ENCODE data around the gene FAM156A.
"Not testable (repeated sequence)": the region's sequence is repeated elsewhere in the genome, so short reads cannot be mapped to it uniquely, and the experiment has no call there.

FAM156A gene, protein sequence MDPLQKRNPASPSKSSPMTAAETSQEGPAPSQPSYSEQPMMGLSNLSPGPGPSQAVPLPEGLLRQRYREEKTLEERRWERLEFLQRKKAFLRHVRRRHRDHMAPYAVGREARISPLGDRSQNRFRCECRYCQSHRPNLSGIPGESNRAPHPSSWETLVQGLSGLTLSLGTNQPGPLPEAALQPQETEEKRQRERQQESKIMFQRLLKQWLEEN

DNA sequence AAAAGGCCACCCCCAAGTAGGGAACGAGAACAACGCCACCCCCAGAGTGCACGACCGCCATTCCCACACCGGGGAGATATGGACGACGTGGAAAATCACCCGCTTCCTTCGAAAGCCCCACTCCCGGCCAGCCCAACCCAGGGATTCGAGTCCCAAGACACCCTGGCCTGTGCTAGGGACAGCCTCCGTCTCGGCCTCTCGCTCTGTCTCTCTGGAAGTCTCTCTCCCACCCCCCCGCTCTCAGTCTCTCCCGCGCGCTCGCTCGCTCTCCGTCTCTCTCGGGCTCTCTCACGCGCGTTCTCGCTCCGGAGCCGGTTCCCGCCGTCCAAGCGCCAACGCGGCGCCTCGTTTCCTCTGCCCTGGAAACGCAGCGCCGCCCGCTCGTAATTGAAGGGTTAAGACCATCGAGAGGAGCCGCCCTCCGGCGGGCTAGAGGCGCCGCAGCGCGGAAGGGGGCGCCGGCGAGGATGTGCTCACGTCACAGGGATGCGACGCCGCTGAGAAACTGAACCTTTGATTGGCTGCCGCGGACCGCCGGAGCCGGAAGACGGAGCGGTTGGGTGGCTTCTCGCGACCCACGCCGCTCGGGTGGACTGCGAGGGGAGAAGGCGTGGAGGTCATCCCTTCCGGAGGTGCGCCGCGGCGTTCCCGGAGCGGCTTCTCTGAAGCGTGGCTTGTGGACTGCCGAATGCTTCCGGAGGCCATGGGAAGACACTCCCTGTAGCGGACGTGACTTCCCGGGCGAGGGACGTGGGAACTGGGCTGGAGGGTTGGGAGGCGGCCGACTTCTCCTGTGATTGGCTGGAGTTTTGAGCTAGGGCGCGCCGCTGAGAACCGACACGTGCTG, at the start of gene FAM156A:
Gene FAM156A (minus strand): TSS at position 406 of the 847 bp plus-strand sequence. CDS start 9,930 bp downstream, outside the sequence.
- DNase-seq = not testable (repeated sequence)

DNA sequence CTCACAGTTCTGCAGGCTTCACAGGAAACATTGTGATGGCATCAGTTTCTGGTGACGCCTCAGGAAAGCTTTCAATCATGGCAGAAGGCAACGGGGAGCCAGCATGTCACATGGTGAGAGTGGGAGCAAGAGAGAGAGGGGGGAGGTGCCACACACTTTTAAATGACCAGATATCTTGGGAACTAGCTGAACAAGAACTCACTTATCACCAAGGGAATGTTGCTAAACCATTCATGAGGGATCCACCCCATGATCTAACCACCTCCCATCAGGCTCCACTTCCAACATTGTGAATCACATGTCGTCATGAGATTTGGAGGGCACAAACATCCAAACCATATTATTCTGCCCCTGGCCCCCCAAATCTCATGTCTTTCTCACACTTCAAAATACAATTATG, 47.0 kb upstream of the FAM156A start:
- no peak for DNase-seq

DNA sequence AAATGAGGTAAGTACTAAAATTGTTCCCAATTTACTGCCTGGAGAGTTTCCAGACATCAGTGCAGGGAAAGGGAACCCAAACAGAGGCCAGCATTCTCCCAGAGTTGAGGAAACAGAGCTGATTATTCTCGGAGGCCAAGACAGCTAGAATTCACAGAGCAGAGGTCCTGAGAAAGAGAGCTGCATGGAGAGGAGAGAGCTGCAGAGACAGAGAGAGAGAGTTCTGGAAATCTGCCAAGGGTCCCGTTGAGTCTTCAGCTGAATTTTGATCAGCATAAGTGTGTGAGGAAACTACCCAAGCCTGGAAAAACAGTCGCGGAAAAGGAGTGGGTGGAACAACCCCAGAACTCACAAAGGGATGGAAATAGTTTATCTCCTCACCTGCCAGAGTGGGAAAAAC, 46.5 kb upstream of the FAM156A start:
- DNase-seq = no peak

DNA sequence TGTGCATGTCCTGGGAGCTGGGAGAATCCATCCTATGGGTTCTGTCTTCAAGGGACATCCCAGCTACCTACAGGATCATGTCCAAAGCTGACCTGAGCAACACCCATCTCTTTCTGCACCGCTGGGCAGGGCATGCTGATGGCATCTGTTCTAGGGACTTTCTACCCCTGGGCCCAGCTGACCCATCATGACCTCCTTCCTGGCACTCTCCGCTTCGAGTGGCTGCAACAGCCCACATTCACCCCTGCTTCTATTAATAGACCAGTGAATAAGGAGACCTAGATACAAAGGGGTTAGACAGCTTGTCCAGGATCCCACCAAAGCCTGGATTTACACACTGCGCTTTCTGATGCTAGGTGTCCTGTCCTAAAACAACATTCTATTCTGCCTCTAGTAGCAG, 45.7 kb upstream of the FAM156A start:
- no peak for DNase-seq

DNA sequence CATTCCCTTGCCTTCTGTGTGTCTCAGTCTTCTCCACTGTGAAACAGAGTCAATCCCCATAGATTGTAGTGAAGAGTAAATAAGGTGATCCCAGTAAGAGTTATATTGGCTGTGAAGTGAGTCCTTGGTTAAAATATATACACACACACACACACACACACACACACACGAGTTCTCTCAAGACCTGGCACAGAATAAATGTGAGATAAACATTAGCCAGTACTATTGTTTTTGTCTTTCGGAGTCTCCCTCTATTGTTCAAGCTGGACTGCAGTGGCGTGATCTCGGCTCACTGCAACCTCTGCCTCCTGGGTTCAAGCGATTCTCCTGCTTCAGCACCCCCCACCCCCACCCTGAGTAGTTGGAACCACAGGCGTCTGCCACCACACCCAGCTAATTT, 44.8 kb upstream of the FAM156A start:
- DNase-seq = no peak

DNA sequence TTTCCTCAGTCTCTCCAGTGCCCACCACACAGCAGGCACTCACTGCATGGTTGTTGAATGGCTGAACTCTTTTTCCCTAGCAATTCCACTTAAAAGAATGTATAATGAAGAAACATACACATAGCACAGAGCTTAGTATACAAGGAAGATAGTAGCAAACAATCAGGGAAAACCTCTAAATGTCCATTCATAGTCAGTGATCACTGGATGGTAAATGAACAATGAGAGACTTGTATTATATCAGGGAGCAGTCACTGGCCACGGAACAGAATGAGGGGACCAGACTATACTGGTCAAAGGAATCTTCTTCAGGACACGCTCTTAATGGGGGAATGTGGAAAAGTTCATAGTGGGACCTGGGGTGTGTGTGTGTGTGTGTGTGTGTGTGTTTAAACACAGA, 43.6 kb upstream of the FAM156A start:
- DNase-seq = no peak

DNA sequence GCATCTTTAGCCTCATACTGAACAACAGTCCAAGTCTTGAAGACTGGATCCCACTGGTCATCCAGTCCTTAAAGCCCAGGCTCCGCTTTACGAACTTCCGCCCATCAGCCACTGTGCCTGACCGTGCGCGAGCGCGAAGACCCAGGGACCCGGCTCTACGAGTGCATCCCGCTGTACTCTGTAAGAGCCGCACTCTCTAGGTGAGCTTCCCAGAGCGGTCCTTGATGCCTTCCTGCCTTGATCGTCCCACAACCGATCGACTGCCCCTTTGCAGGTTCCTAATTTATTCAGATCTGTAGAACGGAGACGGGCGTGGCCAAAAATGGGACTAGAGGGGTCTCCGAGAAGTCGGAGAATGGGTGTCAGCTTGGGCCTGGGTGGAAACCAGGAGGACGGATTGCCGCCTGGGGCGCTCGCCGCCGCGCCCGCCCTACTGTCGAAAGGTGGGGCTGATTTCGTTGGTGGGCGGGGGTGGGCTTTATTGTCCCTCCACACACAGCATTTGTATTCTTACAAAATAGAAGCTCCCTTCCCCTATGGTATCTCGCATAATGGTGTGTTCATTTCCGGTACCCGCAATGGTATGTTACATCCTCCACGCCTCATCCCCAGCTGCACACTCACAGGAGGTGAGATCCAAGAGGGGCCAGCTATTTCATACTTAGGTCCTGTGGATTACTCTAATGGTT, 42.3 kb upstream of the FAM156A start:
- no peak for DNase-seq

DNA sequence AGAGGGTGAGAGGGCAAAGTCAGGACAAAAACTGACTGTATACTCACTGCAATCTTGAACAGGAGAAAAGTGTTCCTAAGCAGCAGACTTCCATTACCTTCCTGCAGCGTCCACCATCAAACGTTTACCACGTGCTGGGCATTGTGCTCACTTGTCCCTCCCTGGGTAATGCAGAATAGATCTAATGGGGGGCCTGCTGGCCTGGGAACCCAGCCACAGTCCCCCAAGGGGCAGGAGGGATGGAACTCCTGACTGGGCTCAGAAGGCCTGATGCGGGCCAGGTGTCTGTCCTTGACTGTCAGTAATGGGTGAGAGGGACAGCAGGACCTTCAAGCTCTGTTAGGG, 37.6 kb upstream of the FAM156A start:
- no peak for DNase-seq

DNA sequence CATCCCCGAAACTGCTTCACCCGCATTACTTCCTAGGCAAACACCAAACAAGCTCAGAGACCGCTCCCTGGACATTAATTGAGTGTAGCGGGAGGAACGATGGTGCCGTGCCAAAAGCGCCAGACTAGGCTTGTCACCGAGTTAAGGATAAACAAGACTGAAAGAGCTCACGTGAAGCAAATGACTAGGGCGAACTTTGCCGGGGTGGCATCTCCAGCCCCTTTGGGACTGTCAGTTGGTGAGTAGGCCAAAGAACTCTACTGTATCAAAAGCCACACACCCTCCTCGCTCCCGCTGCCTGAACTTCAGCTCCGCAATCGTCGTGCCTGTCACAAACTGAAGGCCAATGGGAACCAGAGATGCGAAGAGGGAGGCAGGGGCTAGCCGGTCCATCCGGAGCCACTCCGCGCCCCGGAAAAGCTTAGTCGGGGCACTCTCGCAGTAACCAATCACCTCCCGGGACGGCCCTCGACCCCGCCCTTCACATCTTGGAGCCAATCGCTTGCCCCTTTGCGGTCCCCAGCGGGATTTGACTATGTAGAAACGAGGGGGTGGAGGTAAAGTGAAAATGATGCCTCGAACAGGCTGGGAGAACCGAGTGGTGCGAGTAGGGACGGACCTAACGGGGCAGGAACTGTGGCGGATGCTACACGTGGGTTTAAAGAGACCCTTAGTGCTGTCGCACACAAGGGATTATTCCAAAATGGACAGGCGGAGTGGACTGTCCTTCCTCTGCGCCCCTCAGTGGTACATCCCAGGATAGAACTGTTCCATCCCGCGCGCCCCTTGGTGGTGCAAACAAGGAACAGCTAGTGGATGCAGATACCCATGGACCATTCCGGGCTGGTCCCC, 37.0 kb upstream of the FAM156A start:
- DNase-seq = peak; percentile 96

DNA sequence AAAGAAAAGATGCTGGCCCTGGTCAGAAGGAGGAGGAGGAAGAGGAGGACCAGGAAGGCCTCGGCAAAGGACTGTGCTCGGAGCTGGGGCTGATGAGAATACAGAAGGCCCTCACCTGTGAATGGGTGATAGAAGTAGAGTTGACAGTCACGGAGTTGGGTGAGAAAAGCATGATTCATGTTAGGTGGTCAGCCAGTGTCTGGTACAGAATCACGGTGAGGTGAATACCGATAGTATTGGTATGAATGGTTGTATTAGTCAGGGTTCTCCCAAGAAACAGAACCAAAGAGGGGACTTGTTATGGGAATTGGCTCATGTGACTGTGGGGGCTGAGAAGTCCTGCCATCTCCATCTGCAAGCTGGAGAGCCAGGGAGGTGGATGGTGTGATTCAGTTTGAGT, 32.5 kb upstream of the FAM156A start:
- DNase-seq = no peak

DNA sequence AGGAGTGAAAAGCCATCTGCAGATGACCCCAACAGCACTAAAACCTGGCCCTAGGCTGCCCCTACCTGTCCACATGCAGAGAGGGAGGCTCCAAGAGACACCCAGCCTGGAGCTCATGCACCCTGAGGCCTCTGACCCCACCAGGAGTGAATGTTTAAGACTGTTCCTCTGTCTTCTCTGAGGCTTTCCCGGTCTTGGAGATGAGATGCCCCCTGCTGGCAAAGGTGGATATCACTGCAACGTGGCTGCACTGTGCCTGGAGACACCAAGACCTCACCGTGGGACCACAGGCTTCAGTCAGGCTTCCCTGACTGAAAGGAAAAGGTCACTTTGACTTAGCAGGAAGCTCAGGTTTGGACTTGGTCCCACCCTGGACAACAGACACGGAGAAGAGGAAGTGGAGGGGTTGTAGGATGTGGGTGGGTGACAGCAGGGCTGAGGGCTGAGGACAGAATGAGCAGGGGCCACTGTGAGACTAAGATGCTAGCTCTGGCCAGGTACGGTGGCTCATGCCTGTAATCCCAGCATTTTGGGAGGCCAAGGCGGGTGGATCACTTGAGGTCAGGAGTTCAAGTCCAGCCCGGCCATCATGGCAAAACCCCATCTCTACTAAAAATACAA, 31.8 kb upstream of the FAM156A start:
- DNase-seq = peak; percentile 58

DNA sequence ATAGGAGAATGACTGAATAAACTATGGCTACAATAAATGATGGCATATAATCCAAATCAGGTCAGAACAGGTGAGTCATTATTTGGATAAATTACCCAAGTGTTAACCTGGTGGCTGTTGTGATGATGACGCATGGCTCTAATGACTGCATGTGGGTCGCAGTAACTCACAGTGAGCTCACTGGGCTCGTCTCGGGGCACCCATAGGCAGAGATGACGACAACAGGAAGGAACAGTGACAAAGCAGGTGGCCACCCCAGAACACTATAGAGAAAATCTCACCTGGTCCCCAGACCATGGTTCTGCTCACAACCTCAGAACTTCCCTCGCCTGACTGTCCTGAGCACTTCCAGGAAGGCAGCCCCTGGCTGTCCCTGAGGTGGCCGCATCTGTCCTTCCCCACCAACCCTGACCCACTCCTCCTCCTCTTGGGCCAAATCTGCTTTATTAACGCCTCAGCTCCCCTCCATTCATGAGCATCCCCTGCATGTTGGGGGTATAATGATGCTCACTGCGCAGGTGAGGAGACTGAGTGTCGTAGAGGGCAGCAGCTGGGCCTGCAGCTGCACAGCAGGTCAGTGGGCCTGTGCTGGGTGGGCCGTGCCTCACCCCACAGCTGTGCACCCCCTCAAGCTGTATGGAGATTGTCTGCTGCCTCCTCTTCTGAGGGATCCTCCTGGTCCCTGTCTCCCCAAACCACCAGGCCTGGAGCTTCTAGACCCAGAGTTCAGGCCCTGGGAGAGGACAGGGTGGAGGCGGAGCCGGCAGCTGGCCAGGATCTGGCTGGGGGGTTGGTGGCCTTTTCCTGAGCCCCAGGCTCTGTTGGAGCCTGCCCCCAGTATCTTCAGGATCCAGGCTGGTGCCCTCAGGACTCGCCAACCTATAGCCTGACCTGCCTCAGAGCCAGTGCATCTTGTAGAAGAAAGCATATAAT, 30.9 kb upstream of the FAM156A start:
- no peak for DNase-seq

DNA sequence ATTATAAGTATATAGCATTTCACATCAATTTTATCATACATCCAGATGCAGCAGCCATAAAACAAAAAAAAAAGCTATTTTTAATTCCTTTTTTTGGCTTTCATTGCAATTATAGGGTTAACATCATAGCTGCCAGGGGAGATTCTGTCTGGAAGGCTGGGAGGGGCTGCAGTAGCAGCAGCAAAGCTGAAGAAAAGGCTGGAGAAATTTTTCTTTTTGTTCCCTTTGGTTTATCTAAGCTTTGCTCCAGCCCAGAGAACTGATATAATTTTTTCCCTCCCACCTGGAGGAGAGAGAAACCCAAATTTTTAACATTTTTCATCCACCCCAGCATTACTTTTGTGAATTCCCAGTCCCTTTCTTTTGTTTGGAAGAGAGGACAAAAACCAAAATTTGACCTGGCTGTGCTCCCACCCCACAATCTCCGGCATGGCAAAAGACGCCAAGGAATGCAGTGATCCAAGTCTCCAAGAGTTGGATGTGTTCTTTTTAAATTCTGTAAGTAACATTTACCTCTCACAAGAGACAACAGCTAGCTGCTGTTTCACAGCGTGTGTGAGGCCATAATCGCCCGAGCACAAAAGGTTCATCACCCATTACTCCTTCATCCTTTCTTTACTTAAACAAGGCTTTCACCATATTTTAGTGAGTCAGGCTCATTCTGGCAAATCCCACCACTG, 25.1 kb upstream of the FAM156A start:
- peak; percentile 34 for DNase-seq

DNA sequence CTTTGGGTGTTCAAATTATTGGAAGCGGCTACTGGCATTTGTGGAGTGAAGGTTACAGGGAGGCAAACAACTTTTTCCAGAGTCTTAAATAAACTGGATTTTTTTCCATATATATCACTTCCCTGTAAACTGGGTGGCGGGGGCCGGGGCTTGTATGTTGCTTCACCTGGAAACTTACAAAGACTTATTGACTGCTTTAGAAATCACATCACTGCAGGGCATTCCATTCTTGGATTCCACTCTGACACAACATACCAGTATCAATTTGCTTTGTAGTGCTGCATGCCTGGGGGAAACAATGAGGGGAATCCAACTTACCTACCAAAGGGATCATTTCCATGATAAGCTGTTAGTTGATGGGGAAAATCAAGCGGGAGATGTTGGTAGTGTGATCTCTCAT, 21.7 kb upstream of the FAM156A start:
- no peak for DNase-seq

DNA sequence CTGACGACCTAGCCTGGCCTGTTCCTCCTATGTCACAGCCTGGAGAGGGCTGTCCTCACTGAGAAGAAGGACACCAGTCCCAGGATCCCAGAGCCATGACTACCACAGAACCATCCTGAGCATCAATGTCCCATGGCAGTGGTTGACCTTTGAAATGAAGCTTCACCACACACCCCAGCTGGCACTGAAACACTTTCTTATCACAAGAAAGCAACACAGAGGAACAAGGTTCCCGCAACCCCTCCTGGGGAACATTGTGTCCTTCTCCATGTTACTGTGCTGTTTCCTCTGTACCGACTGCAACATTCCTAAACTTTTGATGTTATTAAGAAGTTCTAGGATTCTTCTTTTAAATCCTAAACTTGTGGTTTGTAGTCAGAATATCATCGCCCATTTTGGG, 21.2 kb upstream of the FAM156A start:
- no peak for DNase-seq

DNA sequence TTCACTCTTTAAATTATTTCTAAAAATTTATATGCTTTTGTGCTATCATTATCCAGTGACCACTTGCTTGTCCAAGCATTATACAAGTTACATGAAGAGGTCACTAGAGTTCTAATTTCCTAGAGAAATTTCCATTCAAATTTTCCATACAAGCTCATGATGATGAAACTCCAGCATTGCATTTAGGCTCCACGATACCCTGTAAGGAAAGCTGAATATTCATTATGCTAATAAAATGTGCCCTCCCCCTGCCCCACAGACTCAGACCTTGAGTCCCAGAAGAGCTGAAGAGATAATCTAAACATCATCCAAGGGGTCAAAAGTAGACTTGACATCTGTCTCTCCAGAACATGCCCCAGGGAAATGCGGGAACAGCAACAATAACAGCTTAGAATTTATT, 19.6 kb upstream of the FAM156A start:
- no peak for DNase-seq

DNA sequence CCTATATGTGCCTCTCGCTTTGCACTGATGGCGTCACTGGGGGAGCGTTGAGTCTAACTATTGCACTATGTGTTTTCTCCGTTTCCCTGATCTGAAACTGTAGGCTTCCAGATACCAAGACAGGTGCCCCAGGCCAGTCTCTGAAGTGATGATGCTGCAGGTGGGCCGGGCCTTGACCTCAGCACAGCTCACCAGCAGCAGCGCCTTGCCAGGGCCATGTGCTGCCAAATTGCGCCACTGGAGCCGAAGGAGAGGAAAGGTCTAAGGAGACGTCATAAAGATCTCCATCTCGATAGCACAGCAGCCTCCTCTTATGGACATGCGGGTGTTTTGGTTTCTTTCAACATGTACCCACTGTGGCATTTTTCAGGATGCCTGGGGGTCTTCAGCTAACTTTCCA, 17.3 kb upstream of the FAM156A start:
- DNase-seq = not testable (repeated sequence)

DNA sequence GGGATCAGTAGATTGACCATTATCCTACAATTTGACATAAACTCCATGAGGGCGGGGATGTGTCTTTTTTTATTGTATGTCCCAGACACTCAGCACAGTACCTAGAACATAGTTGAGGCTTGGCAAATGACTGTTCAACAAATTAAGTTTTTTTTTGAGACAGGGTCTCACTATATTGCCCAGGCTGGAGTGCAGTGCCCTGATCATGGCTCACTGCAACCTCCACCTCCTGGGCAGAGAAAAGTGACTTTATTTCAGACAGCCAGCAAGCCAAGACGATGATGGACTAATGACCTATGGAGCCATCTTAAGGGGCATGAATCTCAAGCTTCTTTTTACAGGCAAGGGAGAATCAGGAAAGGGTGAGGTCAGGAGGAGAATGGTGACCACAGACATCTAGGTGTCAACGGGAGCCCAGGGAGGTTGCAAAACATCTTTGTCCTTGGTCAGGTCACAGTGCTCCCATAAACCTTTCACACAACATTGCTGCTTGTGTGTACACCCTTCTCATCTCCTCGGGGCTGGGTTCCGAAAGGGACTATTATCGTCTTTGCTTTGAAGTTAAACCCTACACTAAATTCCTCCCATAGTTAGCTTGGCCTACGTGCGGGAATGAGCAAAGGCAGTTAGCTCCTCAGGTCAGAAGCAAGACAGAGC, 16.1 kb upstream of the FAM156A start:
- not testable (repeated sequence) for DNase-seq

DNA sequence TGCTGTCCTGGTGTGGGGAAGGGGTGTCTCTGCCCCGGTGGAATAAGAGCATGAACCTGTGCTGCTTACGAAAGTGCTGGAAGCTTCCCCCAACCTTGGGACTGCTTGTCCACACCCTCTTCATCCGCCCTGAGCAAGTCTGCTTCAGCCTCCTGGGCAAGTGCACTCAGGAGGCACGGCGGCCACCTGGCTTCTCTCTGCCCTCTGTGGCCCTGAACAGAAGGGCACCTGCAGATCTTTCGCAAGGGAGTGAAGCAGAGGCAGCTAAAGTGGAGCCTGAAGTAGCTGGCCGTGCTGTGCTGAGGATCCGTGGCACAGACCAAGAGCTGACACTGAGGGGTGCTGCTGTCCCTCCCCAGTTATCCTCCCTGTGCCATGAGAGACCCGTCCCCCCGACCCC, 9.6 kb upstream of the FAM156A start:
- not testable (repeated sequence) for DNase-seq
